Measurements from ENCODE around the gene QRSL1.

Gene QRSL1

GRCh38 chr6:106628658-106629102 is 698 bp upstream of the QRSL1 start:
- Histone ChIP-seq H3K4me3 (ENCODE audit: low read length) (peak overlapping the region; percentile 98), H3K36me3 (ENCODE audit: control insufficient read depth, insufficient read depth, low read length) (no peaks in the 10 kb centered on the region), H3K27me3 (ENCODE audit: control insufficient read depth, insufficient read depth, low read length) (no peaks in the 10 kb centered on the region), H3K4me1 (ENCODE audit: control insufficient read depth, insufficient read depth, low read length) (no peaks in the 10 kb centered on the region), H3K9ac (ENCODE audit: low read length) (peak overlapping the region; percentile 95), H3K9me3 (ENCODE audit: control insufficient read depth, low read length) (no peaks in the 10 kb centered on the region)

- no peaks in the 10 kb centered on the region for H3K4me1 ChIP-seq (ENCODE audit: control insufficient read depth, insufficient read depth, low read length)
- no peaks in the 10 kb centered on the region for H3K27me3 ChIP-seq (ENCODE audit: control insufficient read depth, insufficient read depth, low read length)
- H3K9ac ChIP-seq (ENCODE audit: low read length), result peak overlapping the region; percentile 95
- H3K9me3 ChIP-seq (ENCODE audit: control insufficient read depth, low read length), result no peaks in the 10 kb centered on the region
- H3K36me3 ChIP-seq (ENCODE audit: control insufficient read depth, insufficient read depth, low read length), result no peaks in the 10 kb centered on the region
- peak overlapping the region; percentile 98 for H3K4me3 ChIP-seq (ENCODE audit: low read length)
Observed at GRCh38 chr6:106629859-106630163, 433 bp downstream of the QRSL1 start.

GRCh38 chr6:106630366-106630765 is 988 bp downstream of the QRSL1 start:
- H3K9ac ChIP-seq (ENCODE audit: low read length), result peak overlapping the region; percentile 95
- peak overlapping the region; percentile 98 for H3K4me3 ChIP-seq (ENCODE audit: low read length)
- H3K9me3 ChIP-seq (ENCODE audit: control insufficient read depth, low read length), result no peaks in the 10 kb centered on the region
- no peaks in the 10 kb centered on the region for H3K36me3 ChIP-seq (ENCODE audit: control insufficient read depth, insufficient read depth, low read length)
- H3K4me1 ChIP-seq (ENCODE audit: control insufficient read depth, insufficient read depth, low read length), result no peaks in the 10 kb centered on the region
- no peaks in the 10 kb centered on the region for H3K27me3 ChIP-seq (ENCODE audit: control insufficient read depth, insufficient read depth, low read length)

- Histone ChIP-seq H3K4me1 (ENCODE audit: control insufficient read depth, insufficient read depth, low read length) (no peaks in the 10 kb centered on the region), H3K4me3 (ENCODE audit: low read length) (no peak overlapping the region), H3K9me3 (ENCODE audit: control insufficient read depth, low read length) (no peaks in the 10 kb centered on the region), H3K9ac (ENCODE audit: low read length) (no peak overlapping the region), H3K36me3 (ENCODE audit: control insufficient read depth, insufficient read depth, low read length) (no peaks in the 10 kb centered on the region), H3K27me3 (ENCODE audit: control insufficient read depth, insufficient read depth, low read length) (no peaks in the 10 kb centered on the region)
Observed at GRCh38 chr6:106631346-106631745, 2.0 kb downstream of the QRSL1 start.

- Histone ChIP-seq H3K9me3 (ENCODE audit: control insufficient read depth, low read length) (no peaks in the 10 kb centered on the region), H3K36me3 (ENCODE audit: control insufficient read depth, insufficient read depth, low read length) (no peaks in the 10 kb centered on the region), H3K9ac (ENCODE audit: low read length) (no peak overlapping the region), H3K27me3 (ENCODE audit: control insufficient read depth, insufficient read depth, low read length) (no peaks in the 10 kb centered on the region), H3K4me1 (ENCODE audit: control insufficient read depth, insufficient read depth, low read length) (no peaks in the 10 kb centered on the region), H3K4me3 (ENCODE audit: low read length) (no peak overlapping the region)
Observed at GRCh38 chr6:106634565-106634964, 5.2 kb downstream of the QRSL1 start.

GRCh38 chr6:106637051-106637716 is 7.8 kb downstream of the QRSL1 start:
- no peaks in the 10 kb centered on the region for H3K4me1 ChIP-seq (ENCODE audit: control insufficient read depth, insufficient read depth, low read length)
- no peaks in the 10 kb centered on the region for H3K36me3 ChIP-seq (ENCODE audit: control insufficient read depth, insufficient read depth, low read length)
- H3K27me3 ChIP-seq (ENCODE audit: control insufficient read depth, insufficient read depth, low read length), result no peaks in the 10 kb centered on the region
- no peak overlapping the region for H3K9ac ChIP-seq (ENCODE audit: low read length)
- H3K9me3 ChIP-seq (ENCODE audit: control insufficient read depth, low read length), result no peaks in the 10 kb centered on the region
- H3K4me3 ChIP-seq (ENCODE audit: low read length), result no peak overlapping the region

- no peaks in the 10 kb centered on the region for H3K27me3 ChIP-seq (ENCODE audit: control insufficient read depth, insufficient read depth, low read length)
- H3K36me3 ChIP-seq (ENCODE audit: control insufficient read depth, insufficient read depth, low read length), result no peaks in the 10 kb centered on the region
- no peaks in the 10 kb centered on the region for H3K9me3 ChIP-seq (ENCODE audit: control insufficient read depth, low read length)
- no peak overlapping the region for H3K4me3 ChIP-seq (ENCODE audit: low read length)
- no peak overlapping the region for H3K9ac ChIP-seq (ENCODE audit: low read length)
- no peaks in the 10 kb centered on the region for H3K4me1 ChIP-seq (ENCODE audit: control insufficient read depth, insufficient read depth, low read length)
Observed at GRCh38 chr6:106637717-106638341, 8.5 kb downstream of the QRSL1 start.

GRCh38 chr6:106639812-106640211 is 10.4 kb downstream of the QRSL1 start:
- no peak overlapping the region for H3K9ac ChIP-seq (ENCODE audit: low read length)
- no peaks in the 10 kb centered on the region for H3K4me1 ChIP-seq (ENCODE audit: control insufficient read depth, insufficient read depth, low read length)
- no peaks in the 10 kb centered on the region for H3K27me3 ChIP-seq (ENCODE audit: control insufficient read depth, insufficient read depth, low read length)
- H3K4me3 ChIP-seq (ENCODE audit: low read length), result no peak overlapping the region
- H3K36me3 ChIP-seq (ENCODE audit: control insufficient read depth, insufficient read depth, low read length), result no peaks in the 10 kb centered on the region
- no peaks in the 10 kb centered on the region for H3K9me3 ChIP-seq (ENCODE audit: control insufficient read depth, low read length)

- no peaks in the 10 kb centered on the region for H3K27me3 ChIP-seq (ENCODE audit: control insufficient read depth, insufficient read depth, low read length)
- H3K9me3 ChIP-seq (ENCODE audit: control insufficient read depth, low read length), result no peaks in the 10 kb centered on the region
- H3K36me3 ChIP-seq (ENCODE audit: control insufficient read depth, insufficient read depth, low read length), result no peaks in the 10 kb centered on the region
- H3K9ac ChIP-seq (ENCODE audit: low read length), result no peak overlapping the region
- no peak overlapping the region for H3K4me3 ChIP-seq (ENCODE audit: low read length)
- no peaks in the 10 kb centered on the region for H3K4me1 ChIP-seq (ENCODE audit: control insufficient read depth, insufficient read depth, low read length)
Observed at GRCh38 chr6:106642476-106642875, 13.1 kb downstream of the QRSL1 start.

- Histone ChIP-seq H3K4me1 (ENCODE audit: control insufficient read depth, insufficient read depth, low read length) (no peaks in the 10 kb centered on the region), H3K9me3 (ENCODE audit: control insufficient read depth, low read length) (no peaks in the 10 kb centered on the region), H3K27me3 (ENCODE audit: control insufficient read depth, insufficient read depth, low read length) (no peaks in the 10 kb centered on the region), H3K36me3 (ENCODE audit: control insufficient read depth, insufficient read depth, low read length) (no peaks in the 10 kb centered on the region), H3K9ac (ENCODE audit: low read length) (no peak overlapping the region), H3K4me3 (ENCODE audit: low read length) (no peak overlapping the region)
Observed at GRCh38 chr6:106643061-106643460, 13.7 kb downstream of the QRSL1 start.

GRCh38 chr6:106648651-106649308 is 19.4 kb downstream of the QRSL1 start:
- H3K4me3 ChIP-seq (ENCODE audit: low read length), result no peak overlapping the region
- H3K27me3 ChIP-seq (ENCODE audit: control insufficient read depth, insufficient read depth, low read length), result no peaks in the 10 kb centered on the region
- no peak overlapping the region for H3K9ac ChIP-seq (ENCODE audit: low read length)
- no peaks in the 10 kb centered on the region for H3K36me3 ChIP-seq (ENCODE audit: control insufficient read depth, insufficient read depth, low read length)
- H3K9me3 ChIP-seq (ENCODE audit: control insufficient read depth, low read length), result no peaks in the 10 kb centered on the region
- H3K4me1 ChIP-seq (ENCODE audit: control insufficient read depth, insufficient read depth, low read length), result no peaks in the 10 kb centered on the region

- no peaks in the 10 kb centered on the region for H3K27me3 ChIP-seq (ENCODE audit: control insufficient read depth, insufficient read depth, low read length)
- H3K36me3 ChIP-seq (ENCODE audit: control insufficient read depth, insufficient read depth, low read length), result no peaks in the 10 kb centered on the region
- H3K9me3 ChIP-seq (ENCODE audit: control insufficient read depth, low read length), result no peaks in the 10 kb centered on the region
- H3K4me3 ChIP-seq (ENCODE audit: low read length), result no peak overlapping the region
- no peak overlapping the region for H3K9ac ChIP-seq (ENCODE audit: low read length)
- H3K4me1 ChIP-seq (ENCODE audit: control insufficient read depth, insufficient read depth, low read length), result no peaks in the 10 kb centered on the region
Observed at GRCh38 chr6:106658469-106658868, 29.1 kb downstream of the QRSL1 start.

Measured in mucosa of stomach (tissue), 1 donor.